NCI-H526 (cell line): ENCODE results near the gene APOO.

Source experiments
- DNase-seq, 2 experiments: peaks; one replicate each; lab custom pipeline; 2025; lab: John Stamatoyannopoulos, UW

The APOO gene

DNA sequence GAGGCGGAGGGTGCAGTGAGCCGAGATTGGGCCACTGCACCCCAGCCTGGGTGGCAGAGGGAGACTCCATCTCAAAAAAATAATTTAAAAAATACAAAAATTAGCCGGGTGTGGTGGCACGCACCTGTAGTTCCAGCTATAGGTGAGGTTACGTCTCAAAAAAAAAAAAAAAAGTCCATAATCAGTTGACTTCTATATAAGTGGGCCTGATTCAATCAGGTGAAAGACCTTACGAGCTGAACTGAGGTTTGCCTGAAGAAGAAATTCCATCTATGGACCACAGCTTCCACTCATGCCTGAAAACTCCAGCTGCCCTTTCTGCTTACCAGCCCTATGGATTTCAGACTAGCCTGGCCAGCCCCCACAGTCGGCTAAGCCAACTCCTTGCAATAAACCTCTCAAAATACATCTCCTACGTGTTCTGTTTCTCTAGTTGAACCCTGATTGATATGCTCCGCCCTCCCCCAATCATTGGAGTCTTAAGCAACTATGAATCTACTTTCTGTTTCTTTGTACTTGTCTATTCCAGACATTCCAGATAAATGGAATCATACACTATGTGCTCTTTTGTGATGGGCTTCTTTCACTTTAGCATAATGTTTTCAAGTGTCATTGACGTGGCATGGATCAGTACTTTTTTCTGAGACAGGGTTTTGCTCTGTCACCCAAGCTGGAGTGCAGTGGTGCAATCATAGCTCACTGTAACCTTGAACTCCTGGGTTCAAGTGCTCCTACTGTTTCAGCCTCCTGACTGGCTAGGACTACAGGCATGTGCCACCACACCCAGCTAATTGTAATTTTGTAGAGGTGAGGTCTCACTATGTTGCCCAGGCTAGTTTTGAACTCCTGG is 88.1 kb downstream of the APOO start:
- no peak for DNase-seq

DNA sequence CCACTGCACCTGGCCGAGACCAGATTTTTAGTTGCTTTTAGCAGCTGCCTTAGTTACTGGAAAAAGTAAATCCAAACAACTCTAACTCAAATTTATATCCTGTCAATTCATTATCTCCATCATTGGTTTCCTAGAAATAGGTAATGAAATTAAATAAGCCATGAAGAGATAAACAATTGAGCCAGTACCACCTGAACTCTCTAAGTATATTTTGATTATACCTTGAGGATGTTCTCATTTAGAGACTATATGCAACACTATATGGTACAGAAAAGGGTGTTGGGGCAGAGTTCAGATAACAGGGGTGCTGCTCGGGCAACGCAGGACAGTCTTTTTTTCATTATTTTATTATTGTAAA is 89.8 kb downstream of the APOO start:
- DNase-seq = no peak

DNA sequence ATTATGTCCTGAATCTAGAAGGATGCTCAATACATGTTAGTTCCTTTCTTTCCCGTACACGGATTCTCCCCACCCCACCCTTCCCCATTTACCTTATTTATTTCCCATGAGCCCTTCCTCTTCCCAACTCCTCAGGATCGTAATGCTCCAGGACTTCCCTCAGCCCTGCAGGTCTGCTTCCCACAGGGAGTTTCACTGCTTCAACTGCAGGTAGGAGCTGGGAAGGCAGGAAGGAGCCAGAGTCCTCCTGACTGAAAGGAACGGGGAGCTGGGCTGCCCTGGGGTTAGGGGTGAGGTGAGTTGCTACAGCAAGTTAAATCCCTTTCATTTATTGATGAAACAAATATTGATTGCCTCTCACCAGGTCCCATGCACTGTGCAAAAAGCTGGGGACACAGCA is 91.6 kb downstream of the APOO start:
- no peak for DNase-seq

DNA sequence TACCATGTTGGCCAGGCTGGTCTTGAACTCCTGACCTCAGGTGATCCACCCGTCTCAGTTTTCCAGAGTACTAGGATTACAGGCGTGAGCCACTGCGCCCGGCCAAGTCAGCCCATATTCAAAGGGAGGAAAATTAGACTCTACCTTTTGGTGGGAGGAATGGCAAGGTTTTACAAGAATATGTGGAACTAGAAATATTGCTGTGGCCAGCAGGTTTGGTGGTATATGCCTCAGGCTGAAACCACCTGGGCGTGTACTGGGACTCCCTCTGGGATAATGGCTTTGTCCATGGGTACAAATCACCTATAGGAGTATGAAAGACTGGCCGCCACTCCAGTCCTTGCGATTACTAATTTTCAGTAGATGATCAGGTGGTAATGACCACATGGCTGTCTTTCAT is 92.4 kb downstream of the APOO start:
- DNase-seq = no peak

DNA sequence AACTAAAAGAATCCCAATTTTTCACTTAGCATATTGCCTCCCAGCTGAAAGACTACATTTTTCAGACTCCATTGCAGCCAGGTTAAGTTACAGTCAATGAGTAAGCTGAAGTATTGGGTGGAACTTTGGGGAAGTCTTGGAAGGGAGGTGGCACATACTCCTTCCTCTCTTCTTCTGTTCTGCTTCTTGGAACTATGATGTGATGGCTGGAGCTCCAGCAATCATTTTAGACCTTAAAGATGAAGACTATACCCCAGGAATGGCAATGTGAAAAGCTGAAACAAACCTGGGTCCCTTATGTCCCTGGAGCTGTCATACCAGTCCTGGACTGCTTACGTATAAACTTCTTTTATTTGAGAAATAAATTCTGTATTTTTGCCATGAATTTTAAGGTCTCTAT is 93.9 kb downstream of the APOO start:
- DNase-seq = no peak

DNA sequence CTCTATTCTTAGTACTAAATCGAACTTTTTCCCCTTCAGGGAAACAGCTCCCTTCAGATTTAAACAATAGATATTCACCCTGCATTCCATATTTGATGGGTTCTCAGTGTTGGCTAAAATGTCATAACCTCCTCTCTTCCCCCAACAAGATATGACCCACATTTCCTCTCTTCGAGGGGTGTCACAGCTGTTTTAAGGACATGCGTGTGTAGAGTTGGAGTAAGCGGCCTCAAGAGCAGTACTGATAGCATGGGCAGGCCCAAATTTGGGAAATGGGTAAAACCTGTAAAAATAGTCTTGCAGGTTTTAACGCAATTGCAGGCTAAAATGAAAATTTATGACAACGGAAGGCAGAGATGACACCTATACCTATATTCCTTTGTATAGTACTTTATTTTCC is 96.1 kb downstream of the APOO start:
- no peak for DNase-seq

DNA sequence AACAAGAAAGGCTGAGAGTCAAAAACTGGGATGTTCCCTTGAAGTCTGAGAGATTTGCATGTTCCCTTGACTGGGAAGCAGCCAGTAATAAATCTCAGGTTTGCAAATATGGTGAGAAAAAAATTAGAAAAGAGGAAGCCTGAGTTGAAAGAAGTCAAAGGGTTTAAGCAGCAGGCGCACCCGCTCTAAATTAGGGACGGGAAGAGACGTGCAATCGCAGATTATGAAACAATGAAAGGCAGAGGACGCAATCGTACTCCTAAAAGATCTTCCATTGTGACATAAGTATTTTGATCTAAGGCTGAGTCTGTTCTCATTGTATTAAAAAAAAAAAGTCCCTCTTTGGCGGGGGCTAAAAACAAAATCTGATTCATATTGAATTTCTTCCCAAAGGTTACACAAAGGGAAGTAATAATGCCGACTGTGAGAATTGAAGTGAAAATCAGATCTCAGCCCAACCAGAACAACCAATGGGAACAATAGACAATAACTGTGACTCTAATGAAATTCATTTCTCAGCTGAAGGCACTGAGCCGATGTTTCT is 96.6 kb downstream of the APOO start:
- DNase-seq = peak; percentile 31 to 54

DNA sequence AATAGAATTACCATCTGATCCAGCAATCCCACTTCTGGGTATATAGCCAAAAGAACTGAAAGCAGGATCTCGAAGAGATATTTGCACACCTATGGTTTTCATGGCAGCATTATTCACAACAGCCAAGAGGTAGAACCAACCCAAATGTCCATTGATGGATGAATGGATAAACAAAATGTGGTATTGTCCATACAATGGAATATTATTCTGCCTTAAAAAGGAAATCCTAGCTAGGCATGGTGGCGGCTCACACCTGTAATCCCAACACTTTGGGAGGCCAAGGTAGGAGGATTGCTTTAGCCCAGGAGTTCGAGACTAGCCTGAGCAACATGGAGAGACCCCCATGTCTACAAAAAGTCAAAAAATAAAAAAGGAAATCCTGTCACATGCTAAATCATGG is 97.5 kb downstream of the APOO start:
- no peak for DNase-seq

DNA sequence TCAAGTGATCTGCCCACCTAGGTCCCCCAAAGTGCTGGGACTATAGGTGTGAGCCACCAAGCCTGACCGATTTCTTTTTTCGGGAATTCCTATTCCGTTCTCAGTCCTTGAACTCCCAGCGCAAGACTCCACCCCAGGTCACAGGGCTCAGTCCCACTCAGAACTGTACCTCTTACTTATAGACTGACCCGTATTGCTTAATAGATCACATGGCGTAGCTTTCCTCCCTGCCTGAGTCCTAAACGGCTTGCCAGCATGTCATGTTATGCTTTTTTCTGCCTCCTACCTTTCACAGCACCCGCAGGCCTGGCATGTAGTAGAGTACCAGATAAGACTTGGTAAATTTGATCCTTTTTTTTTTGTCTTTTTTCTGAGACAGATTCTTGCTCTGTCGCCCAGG is 102.3 kb downstream of the APOO start:
- no peak for DNase-seq

DNA sequence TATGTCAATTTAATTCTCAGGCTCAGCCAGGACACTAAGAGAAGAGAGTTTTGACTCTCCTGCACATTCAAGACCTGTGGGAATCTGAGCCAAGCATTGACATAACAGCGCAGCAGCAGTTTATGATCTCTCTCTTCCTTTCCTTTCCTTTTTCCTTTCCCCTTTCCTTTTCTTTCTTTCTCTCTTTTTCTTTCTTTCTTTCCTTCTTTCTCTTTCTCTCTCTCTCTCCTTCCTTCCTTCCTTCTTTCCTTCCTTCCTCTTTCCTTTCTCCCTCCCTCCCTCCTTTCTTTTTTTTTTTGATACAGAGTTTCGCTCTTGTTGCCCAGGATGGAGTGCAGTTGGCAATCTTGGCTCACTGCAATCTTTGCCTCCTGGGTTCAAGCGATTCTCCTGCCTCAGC is 103.2 kb downstream of the APOO start:
- no peak for DNase-seq

DNA sequence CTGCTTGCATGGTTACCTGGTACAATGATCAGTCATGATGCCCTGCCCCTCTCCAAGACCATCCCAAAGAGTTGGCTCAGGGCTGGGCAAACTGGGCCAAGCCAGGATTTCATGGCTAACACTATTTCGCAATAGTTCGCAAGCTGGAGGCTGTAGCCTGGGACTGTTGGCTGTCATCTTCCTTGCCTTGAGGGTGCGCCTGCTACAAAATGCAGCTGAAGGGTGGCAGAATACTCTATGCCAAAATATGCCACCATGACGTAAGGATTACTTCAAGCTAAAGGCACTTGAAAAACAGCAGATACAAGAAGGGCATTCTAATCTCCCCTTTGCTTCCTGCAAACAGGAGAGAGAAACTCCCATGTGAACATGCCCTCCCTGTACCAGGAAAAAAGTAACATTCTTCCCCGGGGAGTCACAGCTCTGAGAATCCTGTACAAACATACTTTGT is 103.8 kb downstream of the APOO start:
- no peak for DNase-seq

DNA sequence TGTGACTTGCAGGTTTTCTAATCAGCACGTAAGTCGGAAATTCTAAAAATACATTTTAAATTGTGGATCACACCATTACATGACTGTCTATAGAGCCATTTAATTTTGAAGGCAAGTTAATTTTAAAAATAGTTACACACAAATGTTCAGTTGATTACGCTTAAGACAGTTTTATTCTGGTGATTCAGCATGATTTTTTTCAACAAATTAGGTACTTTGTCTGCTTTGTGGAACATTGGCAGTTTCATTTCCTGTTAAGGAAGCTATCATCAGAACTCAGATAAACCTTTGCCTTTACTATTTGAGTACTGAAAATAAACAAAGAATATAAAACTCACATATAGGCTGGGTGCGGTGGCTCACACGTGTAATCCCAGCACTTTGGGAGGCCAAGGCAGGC is 105.3 kb downstream of the APOO start:
- no peak for DNase-seq

DNA sequence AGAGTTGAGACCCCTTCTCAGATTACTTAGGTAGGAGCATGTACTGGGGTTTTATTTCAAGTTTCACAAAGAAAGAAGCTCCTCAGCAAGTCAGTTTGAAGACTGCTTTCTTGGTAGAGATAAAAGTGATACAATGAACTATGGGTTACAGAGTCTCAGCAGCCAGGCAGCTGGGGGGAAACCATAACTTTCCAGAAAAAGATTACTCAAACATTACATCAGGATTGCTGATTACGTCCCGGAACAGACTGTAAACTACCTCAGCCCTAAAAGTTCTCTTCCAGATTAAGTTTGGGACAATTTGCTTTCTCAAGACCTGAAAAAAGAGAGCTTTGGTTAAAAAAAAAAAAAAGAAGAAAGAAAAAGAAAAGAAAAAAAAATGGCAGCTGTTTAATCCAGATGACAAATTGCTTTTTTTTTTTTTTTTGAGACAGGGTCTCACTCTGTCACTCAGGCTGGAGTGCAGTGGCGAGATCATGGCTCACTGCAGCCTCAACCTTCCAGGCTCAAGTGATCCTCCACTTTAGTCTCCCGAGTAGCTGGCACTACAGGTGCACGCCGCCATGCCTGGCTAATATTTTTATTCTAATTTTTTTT is 108.2 kb downstream of the APOO start:
- DNase-seq = no peak

DNA sequence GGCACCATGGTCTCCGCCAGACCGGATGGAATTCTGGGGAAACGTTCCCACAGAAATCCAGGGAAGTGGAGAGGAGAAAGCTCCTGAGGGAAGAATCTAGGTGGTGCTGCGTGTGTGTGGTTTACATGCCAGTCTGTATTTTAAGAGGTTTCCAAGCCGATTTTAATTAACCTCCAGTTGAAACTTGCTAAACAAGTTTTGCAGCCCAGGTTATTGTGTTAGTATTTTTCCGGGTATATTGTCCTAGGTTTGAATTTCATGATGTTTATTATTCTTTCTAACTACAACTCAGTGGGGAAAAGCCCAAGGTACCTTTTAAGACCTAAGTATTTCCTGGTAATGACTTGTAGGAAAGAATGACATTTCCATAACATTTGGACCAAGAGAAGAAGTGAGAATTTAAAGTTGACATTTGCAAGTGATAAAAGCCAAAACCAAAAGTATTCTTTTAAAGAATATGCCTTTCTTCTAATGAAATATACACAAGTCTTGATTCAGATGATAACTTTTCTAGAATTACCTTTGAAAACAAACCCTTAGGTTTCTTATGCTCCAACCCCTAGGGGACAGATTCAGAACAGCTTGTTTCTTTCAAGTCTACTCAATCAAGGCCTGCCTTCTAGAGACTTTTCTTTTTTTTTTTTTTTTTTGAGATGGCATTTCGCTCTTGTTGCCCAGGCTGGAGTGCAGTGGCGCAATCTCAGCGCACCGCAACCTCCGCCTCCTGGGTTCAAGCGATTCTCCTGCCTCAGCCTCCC is 110.2 kb downstream of the APOO start:
- peak; percentile 86 to 88 for DNase-seq

DNA sequence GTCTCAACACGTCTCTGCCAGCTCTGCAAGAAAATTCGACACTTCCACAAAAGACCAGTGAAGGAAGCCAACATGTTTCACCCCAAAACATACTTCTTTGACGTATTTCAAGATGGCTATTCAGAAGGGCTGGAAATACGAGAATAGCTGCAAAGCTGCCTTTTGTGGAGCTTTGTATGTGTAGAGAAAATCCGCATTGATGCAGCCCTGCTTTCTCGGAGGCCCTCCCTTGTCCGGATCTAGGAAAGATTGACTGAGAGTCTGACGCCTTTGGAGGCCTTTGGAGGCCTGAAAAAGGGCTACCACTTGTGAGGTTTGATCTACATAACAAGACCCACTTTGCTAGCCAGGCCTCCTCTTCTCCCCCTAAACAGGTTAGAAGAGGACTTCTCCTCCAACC is 112.5 kb downstream of the APOO start:
- DNase-seq = no peak

DNA sequence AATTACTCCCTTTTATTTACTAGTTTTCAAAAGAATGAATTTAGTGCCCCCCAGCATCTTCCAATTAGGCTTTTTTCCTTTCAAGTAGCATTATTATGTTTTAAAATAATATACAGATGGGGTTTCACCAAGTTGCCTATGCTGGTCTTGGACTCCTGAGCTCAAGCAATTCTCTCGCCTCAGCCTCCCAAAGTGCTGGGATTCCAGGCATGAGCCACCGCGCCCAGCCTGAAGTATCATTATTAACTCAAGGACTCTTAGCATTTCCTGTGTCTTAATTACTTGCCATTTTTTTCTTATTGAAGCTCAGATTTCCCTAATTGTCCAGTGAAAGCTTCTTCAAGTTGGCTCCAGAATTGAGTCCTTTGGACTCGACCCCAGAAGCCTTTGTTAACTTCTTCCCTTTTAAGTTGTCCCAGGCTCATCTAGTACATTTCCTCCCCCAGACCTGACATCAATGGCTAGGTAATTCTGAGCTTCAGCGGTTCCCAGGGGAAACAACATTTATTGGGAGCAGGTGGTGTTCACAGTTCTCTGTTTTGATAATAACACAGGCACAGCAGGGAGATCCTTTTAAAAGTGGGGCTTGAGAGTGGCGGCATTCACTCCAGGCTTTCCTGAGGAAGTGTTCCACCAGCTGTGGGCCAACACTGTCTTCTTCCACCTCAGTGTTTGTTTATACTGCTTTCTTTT is 114.7 kb downstream of the APOO start:
- peak; percentile 60 to 64 for DNase-seq

DNA sequence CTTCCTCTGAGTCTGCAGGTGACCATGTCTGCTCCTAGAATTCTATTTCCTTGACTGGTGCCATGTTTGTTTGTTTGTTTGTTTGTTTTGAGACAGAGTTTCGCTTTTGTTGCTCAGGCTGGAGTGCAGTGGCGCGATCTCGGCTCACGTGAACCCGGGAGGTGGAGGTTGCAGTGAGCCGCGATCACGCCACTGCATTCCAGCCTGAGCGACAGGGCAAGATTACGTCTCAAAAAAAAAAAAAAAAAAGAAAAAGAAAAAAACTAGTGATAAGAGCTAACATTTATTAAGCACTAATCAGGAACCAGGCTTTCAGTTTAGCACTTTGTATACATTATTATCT is 117.6 kb downstream of the APOO start:
- no peak for DNase-seq

DNA sequence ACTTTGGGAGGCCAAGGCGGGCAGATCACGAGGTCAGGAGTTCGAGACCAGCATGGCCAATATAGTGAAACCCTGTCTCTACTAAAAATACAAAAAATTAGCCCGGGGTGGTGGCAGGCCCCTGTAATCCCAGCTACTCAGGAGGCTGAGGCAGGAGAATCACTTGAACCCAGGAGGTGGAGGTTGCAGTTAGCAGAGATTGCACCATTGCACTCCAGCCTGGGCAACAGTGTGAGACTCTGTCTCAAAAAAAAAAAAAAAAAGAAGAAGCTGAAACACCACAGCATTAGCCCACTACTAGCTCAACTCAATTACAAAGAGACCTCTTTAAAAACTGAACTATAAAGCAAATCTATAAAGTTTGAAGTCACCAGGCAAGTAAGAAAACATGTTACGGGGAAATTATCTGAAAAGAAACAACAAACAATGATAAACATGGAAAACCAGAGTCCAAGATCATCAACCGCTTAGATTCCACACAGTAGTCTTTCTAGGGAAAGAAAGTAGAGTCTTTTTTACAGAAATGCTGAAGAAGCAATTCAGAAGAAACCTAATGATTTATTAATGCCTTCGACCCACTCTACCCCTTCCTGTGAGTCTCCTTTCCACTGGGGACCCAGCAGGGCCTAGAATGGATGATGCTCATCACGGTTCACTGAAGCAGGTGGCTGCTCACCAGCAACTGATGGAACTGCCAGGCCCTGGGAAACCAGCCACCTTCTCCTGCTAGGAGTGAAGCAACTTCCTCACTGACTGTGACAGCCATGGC is 118.2 kb downstream of the APOO start:
- no peak for DNase-seq

DNA sequence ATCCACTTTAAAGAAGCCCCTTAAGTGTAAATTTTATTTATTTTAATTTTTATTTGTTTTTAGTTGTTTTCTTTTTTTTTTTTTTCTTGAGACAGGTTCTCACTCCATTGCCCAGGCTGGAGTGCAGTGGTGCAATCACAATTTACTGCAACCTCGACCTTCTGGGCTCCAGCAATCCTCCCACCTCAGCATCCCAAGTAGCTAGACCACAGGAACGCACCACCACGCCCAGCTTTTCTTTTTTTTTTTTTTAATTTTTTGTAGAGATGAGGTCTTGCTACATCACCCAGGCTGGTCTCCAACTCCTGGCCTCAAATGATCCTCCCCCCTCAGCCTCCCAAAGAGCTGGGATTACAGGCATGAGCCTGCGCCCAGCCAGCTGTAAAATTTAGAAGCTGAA is 118.8 kb downstream of the APOO start:
- DNase-seq = no peak

DNA sequence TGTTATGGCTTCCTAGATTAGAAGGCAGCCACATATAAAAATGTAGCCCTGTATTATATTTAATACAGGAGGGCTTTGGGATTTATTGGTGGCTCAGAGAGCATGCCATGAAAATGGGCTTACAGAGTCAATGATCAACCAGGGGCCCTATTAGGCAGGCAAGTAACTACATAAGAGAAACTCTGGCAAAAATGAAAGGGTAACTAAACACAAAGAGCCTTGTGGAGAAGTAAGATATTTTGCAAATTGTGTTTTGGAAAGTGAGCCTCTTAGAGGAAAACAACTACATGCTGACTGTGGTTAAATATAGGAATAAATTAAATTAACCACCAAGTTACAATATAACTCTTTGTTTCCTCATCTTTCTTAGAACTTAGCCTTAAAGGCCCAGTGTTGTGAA is 119.2 kb downstream of the APOO start:
- DNase-seq = no peak

DNA sequence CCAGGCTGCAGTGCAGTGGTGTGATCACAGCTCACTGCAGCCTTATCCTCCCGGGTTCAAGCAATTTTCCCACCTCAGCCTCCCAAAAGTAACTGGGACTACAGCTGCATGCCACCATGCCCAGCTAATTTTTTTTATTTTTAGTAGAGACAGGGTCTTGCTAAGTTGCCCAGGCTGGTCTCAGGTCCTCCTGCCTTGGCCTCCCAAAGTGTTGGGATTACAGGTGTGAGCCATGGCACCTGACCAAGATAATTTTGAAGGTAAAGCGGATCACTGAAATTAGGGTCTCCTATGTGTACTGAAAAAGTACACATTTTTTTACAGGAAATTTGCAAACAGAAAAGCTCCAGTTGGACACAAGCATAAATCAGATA is 120.0 kb downstream of the APOO start:
- no peak for DNase-seq
